ENCODE measurements around the gene KAT8.

Gene KAT8

DNA sequence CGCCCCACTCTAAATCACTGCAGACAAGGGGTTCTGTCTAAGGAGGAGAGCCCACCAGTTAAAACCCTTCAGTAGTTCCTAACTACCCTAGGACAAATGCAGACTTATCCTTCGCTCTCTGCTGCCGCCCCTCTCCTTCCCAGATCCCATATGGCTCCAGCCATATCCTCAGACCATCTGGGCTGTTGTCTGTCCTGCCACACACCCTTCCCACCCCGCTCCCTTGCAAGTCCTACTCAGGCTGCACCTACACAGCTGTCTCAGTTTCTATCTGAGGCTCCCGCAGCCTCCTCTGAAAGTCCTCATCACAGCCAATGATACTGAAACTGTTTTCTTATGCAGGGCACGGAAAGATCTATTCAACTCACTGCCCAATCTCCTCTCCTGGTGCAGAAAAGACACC, 10.0 kb upstream of the KAT8 start:
- DNase-seq (ENCODE audit: low spot score), result peak; percentile 79
- TF ChIP-seq, protein P1, sequence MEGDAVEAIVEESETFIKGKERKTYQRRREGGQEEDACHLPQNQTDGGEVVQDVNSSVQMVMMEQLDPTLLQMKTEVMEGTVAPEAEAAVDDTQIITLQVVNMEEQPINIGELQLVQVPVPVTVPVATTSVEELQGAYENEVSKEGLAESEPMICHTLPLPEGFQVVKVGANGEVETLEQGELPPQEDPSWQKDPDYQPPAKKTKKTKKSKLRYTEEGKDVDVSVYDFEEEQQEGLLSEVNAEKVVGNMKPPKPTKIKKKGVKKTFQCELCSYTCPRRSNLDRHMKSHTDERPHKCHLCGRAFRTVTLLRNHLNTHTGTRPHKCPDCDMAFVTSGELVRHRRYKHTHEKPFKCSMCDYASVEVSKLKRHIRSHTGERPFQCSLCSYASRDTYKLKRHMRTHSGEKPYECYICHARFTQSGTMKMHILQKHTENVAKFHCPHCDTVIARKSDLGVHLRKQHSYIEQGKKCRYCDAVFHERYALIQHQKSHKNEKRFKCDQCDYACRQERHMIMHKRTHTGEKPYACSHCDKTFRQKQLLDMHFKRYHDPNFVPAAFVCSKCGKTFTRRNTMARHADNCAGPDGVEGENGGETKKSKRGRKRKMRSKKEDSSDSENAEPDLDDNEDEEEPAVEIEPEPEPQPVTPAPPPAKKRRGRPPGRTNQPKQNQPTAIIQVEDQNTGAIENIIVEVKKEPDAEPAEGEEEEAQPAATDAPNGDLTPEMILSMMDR (IDR thresholded peaks at IDR 0.05; ENCODE audit: extremely low read depth, insufficient read depth, missing control alignments), result no peak
- in situ Hi-C loops (cut with MboI; ENCODE audit: low pct_unique_long_range_greater_than_20kb, low sequenced_read_pairs, unreplicated experiment), result no loop called here

DNA sequence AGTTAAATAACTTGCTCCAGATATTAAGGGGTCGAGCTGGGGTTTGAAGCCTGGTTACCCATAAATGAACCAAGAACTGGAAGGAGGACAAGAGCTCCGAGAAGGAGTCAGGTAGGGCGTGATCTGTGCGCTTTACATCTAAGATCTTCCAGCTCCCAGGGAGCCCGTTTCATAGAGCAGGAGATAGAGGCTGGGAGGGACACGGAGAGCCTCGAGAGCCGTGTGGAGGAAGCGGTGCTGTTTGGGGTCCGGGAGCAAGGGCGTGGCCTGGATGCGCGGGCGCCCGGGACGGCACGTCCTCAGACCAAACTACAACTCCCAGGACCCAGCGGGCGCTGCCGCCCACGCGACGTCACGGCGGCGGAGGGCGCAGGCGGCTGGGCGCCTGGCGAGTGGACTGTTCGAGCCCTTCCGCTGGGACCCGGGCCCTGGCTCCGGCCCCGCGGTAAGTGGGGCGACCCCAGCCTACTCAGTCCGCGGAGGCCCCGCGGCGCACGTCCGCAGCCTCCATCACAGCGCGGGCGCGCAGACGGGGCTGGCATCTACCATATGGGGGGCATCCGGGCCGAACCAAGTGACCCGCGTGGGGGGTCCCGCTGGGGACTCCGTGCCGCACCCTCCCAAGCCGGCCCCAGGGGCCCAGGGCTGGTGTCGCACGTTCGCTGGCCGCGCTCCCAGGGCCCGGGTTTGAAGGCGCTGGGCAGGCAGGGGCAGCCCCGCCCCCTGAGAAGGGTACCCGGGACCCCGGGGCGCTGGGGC, 9.2 kb upstream of the KAT8 start, which contains the start of gene BCKDK:
Gene BCKDK (plus strand): TSS at position 352 of the 759 bp plus-strand sequence. CDS start 838 bp downstream, outside the sequence.
- in situ Hi-C loops (cut with MboI; ENCODE audit: low pct_unique_long_range_greater_than_20kb, low sequenced_read_pairs, unreplicated experiment), result no loop called here
- TF ChIP-seq, protein P1 (IDR thresholded peaks at IDR 0.05; ENCODE audit: extremely low read depth, insufficient read depth, missing control alignments), result no peak
- peak; percentile 94 for DNase-seq (ENCODE audit: low spot score)

DNA sequence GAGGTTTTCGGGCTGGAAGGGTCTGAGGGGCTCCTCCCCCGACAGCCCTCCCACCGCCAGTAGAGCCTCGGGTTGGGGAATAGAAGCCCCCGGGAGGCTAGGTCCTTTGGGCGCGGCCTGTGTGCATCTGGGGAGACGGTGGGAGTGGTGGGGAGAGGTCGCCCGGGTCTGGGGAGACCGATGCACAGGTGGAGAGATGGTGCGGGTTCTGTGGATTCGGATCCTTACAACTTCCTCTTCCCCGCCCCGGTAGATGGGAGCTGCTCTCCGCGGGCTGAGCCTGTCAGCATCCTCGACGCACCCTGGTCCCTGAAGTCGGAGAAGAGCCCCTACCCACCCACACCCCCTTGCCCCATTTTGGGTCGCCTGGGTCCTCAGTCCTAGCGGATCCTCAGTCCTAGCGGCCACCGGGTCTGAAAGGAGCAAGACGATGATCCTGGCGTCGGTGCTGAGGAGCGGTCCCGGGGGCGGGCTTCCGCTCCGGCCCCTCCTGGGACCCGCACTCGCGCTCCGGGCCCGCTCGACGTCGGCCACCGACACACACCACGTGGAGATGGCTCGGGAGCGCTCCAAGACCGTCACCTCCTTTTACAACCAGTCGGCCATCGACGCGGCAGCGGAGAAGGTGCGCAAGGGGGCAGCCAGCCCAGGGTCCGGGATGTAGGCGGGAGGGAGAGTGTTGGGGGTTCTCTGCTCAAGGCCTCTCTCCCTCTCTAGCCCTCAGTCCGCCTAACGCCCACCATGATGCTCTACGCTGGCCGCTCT, 8.5 kb upstream of the KAT8 start:
- in situ Hi-C loops (cut with MboI; ENCODE audit: low pct_unique_long_range_greater_than_20kb, low sequenced_read_pairs, unreplicated experiment), result no loop called here
- TF ChIP-seq, protein P1 (IDR thresholded peaks at IDR 0.05; ENCODE audit: extremely low read depth, insufficient read depth, missing control alignments), result no peak
- DNase-seq (ENCODE audit: low spot score), result no peak

DNA sequence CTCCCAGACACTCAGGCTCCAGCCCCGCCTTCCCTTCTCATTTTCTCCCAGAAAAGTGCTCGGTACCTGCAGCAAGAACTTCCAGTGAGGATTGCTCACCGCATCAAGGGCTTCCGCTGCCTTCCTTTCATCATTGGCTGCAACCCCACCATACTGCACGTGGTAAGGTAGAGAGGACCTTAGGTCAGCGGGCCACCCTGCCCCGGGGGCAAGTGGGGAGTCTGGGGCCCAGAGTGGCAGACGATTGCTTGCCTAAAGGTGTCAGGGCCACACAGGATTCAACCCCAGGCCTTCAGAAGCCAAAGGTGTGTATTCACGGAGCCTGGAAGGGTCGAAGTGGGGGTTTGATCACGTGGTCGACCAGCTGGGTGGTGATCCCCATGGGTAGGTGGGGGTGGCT, 7.8 kb upstream of the KAT8 start:
- TF ChIP-seq, protein P1 (IDR thresholded peaks at IDR 0.05; ENCODE audit: extremely low read depth, insufficient read depth, missing control alignments), result no peak
- DNase-seq (ENCODE audit: low spot score), result no peak
- in situ Hi-C loops (cut with MboI; ENCODE audit: low pct_unique_long_range_greater_than_20kb, low sequenced_read_pairs, unreplicated experiment), result no loop called here

DNA sequence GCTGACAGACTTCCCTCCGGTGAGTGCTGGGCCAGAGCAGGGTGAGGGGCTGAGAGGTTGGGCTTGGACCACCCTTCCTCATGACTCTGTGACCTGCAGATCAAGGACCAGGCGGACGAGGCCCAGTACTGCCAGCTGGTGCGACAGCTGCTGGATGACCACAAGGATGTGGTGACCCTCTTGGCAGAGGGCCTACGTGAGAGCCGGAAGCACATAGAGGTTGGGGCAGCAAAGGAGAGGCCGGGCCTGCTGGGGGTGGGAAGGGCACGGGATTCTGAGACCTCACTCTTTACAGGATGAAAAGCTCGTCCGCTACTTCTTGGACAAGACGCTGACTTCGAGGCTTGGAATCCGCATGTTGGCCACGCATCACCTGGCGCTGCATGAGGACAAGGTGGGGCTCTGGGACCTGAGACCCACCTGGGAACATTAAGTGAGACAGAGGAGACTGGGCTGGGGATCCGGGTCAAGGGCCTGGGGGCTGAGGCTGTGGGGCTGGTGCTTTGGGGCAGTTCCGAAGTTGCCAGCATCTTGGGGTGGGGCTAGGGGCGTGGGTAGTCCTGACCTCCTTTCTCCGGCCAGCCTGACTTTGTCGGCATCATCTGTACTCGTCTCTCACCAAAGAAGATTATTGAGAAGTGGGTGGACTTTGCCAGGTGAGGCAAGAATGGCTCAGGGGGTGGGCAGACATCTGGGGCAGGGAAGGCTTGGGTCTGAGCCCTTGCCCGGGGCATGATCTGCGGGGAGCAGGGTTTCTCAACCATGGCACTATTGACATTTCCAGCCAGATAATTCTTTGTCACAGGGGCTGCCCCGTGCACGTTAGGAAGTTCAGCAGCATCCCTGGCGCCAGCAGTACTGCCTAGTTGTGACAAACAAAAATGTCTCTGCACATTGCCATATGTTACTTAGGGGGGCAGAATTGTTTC, 7.1 kb upstream of the KAT8 start:
- in situ Hi-C loops (cut with MboI; ENCODE audit: low pct_unique_long_range_greater_than_20kb, low sequenced_read_pairs, unreplicated experiment), result no loop called here
- TF ChIP-seq, protein P1 (IDR thresholded peaks at IDR 0.05; ENCODE audit: extremely low read depth, insufficient read depth, missing control alignments), result no peak
- no peak for DNase-seq (ENCODE audit: low spot score)

DNA sequence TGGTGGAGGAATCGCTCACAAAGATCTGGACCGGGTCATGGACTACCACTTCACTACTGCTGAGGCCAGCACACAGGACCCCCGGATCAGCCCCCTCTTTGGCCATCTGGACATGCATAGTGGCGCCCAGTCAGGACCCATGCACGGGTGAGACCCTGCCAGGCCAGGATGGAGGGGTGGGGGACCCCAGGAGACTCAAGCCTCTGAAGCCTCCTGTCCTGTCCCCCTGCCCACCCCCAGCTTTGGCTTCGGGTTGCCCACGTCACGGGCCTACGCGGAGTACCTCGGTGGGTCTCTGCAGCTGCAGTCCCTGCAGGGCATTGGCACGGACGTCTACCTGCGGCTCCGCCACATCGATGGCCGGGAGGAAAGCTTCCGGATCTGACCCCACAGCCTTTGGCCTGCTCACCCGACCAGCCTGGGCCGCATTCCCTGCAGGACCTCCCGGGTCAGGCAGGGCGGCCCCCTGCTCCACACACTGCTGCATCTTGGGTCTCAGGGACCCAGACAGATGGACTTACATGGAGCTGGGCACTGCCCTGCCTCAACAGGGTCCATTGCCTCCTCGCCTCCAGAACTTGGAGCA, 5.5 kb upstream of the KAT8 start:
- no peak for DNase-seq (ENCODE audit: low spot score)
- in situ Hi-C loops (cut with MboI; ENCODE audit: low pct_unique_long_range_greater_than_20kb, low sequenced_read_pairs, unreplicated experiment), result no loop called here
- TF ChIP-seq, protein P1 (IDR thresholded peaks at IDR 0.05; ENCODE audit: extremely low read depth, insufficient read depth, missing control alignments), result no peak

All from GM13977 (cell line).